Common myeloid progenitor, CD34-positive (primary cell): Measurements from ENCODE around the gene TLDC2.
"Not testable (repeated sequence)": the region's sequence is repeated elsewhere in the genome, so short reads cannot be mapped to it uniquely, and the experiment has no call there.

Source experiments
- CTCF ChIA-PET: fragments of 350-600 bp; sonication (Branson Sonifier 250); formaldehyde crosslinking; loops from one replicate; lab custom pipeline; 2021; ENCODE audit warnings: antibody characterized with exemption; lab: Charles Lee
- POLR2A ChIA-PET: fragments of 350-600 bp; sonication (Branson Sonifier 250); formaldehyde crosslinking; loops from one replicate; lab custom pipeline; 2021; ENCODE audit warnings: antibody characterized with exemption; lab: Charles Lee
- DNase-seq, 3 donors: peaks; one replicate each; pipeline versions ENCODE4 v3.0.0 to v3.0.0-alpha.2; 2013
- H3K27ac ChIP-seq, 2 experiments: 1 replicate in 1 of 2; 2 replicates in 1 of 2; pipeline ENCODE4 v1.7.0; 2013; ENCODE audit warnings: inconsistent platforms in 2 of 2, low read length in 2 of 2, mild to moderate bottlenecking in 2 of 2, low read depth in 1 of 2, moderate library complexity in 1 of 2; ENCODE audit not compliant: severe bottlenecking in 2 of 2, insufficient read depth in 1 of 2, poor library complexity in 1 of 2
- H3K27me3 ChIP-seq, 5 experiments: replicated peaks in 2 of 5; 1 replicate in 3 of 5; 2 replicates in 2 of 5; pipeline versions ENCODE4 v1.6.1 to v1.7.0; 2013; ENCODE audit warnings: low read length in 4 of 5, mild to moderate bottlenecking in 2 of 5, moderate library complexity in 2 of 5, inconsistent platforms in 1 of 5; ENCODE audit not compliant: insufficient read depth in 5 of 5, control insufficient read depth in 4 of 5
- H3K36me3 ChIP-seq, 4 experiments: 1 replicate in 2 of 4; 2 replicates in 2 of 4; pipeline versions ENCODE4 v1.6.1 to v1.7.0; 2013; ENCODE audit warnings: low read length in 3 of 4, control low read depth in 1 of 4, mild to moderate bottlenecking in 1 of 4; ENCODE audit not compliant: control insufficient read depth in 4 of 4, insufficient read depth in 4 of 4
- H3K4me1 ChIP-seq, 4 experiments: 1 replicate in 3 of 4; 2 replicates in 1 of 4; pipeline versions ENCODE4 v1.6.1 to v1.7.1; 2013; ENCODE audit warnings: low read length in 3 of 4, mild to moderate bottlenecking in 3 of 4, control low read depth in 1 of 4, inconsistent platforms in 1 of 4, moderate library complexity in 1 of 4; ENCODE audit not compliant: control insufficient read depth in 4 of 4, insufficient read depth in 4 of 4; ENCODE audit errors: control extremely low read depth in 1 of 4
- H3K4me3 ChIP-seq, 7 experiments: 1 replicate in 4 of 7; 2 replicates in 3 of 7; pipeline versions ENCODE4 v1.5.1 to v1.7.0; 2013; ENCODE audit warnings: mild to moderate bottlenecking in 7 of 7, low read length in 6 of 7, moderate library complexity in 6 of 7, inconsistent platforms in 2 of 7, low read depth in 2 of 7, control low read depth in 1 of 7; ENCODE audit not compliant: insufficient read depth in 4 of 7, control insufficient read depth in 1 of 7; ENCODE audit errors: extremely low read depth in 1 of 7
- H3K9me3 ChIP-seq, 5 experiments: 1 replicate in 4 of 5; 2 replicates in 1 of 5; pipeline versions ENCODE4 v1.6.1 to v1.7.1; 2013; ENCODE audit warnings: low read length in 4 of 5, mild to moderate bottlenecking in 2 of 5, inconsistent platforms in 1 of 5, low read depth in 1 of 5, moderate library complexity in 1 of 5; ENCODE audit not compliant: control insufficient read depth in 4 of 5, insufficient read depth in 2 of 5; ENCODE audit errors: control extremely low read depth in 1 of 5
- WGBS: methylation state at CpG from one replicate; pipeline ENCODE4 v1.1.5; 2013; ENCODE audit not compliant: insufficient coverage; 5-methylcytosine and 5-hydroxymethylcytosine counted together

Gene TLDC2

GRCh38 chr20:36866681-36867495 lies 9.1 kb upstream of the TLDC2 start:
- no peak overlapping the region for H3K4me3 ChIP-seq
- no peaks in the 10 kb centered on the region for H3K9me3 ChIP-seq
- H3K27ac ChIP-seq, result no peak overlapping the region
- WGBS, result 100% methylated on average over 1 of the region's 8 CpGs
- peaks cover 0 to 5% (median 0%) of the 10 kb centered on the region in 5 experiments for H3K27me3 ChIP-seq
- H3K36me3 ChIP-seq, result no peaks in the 10 kb centered on the region
- POLR2A ChIA-PET, result no interaction called here
- peaks cover 0 to 19% (median 15%) of the 10 kb centered on the region in 4 experiments for H3K4me1 ChIP-seq
- CTCF ChIA-PET, result interaction anchor here (0.9 to 1.8 kb wide), 10 partner anchors 10 to 257 kb away, joined by 3 to 7 read pairs (median 4); no protein-coding TSS in a partner anchor
- no peak for DNase-seq

GRCh38 chr20:36871640-36872570 lies 4.0 kb upstream of the TLDC2 start:
- CTCF ChIA-PET, result interaction anchor here (1.1 to 3.0 kb wide), 8 partner anchors 9 to 76 kb away, joined by 3 to 17 read pairs (median 5); a partner anchor contains a TSS
- POLR2A ChIA-PET, result interaction anchor here (0.6 kb wide), 1 partner anchor 33 kb away, joined by 3 read pairs; no protein-coding TSS in a partner anchor
- DNase-seq, result no peak

GRCh38 chr20:36872852-36873251 lies 3.1 kb upstream of the TLDC2 start:
- ChIA-PET POLR2A (no interaction called here), CTCF (interaction anchor here (1.3 to 3.0 kb wide), 6 partner anchors 10 to 32 kb away, joined by 3 to 17 read pairs (median 6); a partner anchor contains a TSS)
- WGBS, result 95% methylated on average over 4 of the region's 5 CpGs

More at GRCh38 chr20:36871640-36872570, 4.0 kb upstream of the TLDC2 start:
- Histone ChIP-seq H3K4me1 (peaks cover 0 to 28% (median 2%) of the 10 kb centered on the region in 4 experiments), H3K27me3 (no peaks in the 10 kb centered on the region), H3K27ac (no peak overlapping the region), H3K4me3 (no peak overlapping the region), H3K9me3 (no peaks in the 10 kb centered on the region), H3K36me3 (no peaks in the 10 kb centered on the region)
- WGBS, result 73% methylated on average over 14 of the region's 16 CpGs

GRCh38 chr20:36873498-36874189 lies 2.3 kb upstream of the TLDC2 start:
- CTCF ChIA-PET, result interaction anchor here (0.8 to 3.0 kb wide), 5 partner anchors 10 to 38 kb away, joined by 3 to 17 read pairs (median 6); no protein-coding TSS in a partner anchor

More at GRCh38 chr20:36872852-36873251, 3.1 kb upstream of the TLDC2 start:
- H3K36me3 ChIP-seq, result no peaks in the 10 kb centered on the region
- H3K4me1 ChIP-seq, result peaks cover 0 to 34% (median 2%) of the 10 kb centered on the region in 4 experiments
- H3K27ac ChIP-seq, result no peak overlapping the region
- no peaks in the 10 kb centered on the region for H3K27me3 ChIP-seq
- DNase-seq, result peak in 1 of 3 donors; percentile 29
- H3K9me3 ChIP-seq, result no peaks in the 10 kb centered on the region
- H3K4me3 ChIP-seq, result no peak overlapping the region

GRCh38 chr20:36875093-36875492 lies 845 bp upstream of the TLDC2 start:
- CTCF ChIA-PET, result interaction anchor here (2.4 kb wide), 1 partner anchor 11 kb away, joined by 6 read pairs; no protein-coding TSS in a partner anchor
- H3K36me3 ChIP-seq, H3K9me3 ChIP-seq, DNase-seq, H3K27ac ChIP-seq, H3K27me3 ChIP-seq, H3K4me3 ChIP-seq, POLR2A ChIA-PET: not testable (repeated sequence)
- peaks cover 0 to 35% (median 2%) of the 10 kb centered on the region in 4 experiments for H3K4me1 ChIP-seq
- 88% methylated on average over 1 of the region's 5 CpGs for WGBS

More at GRCh38 chr20:36873498-36874189, 2.3 kb upstream of the TLDC2 start:
- H3K4me3 ChIP-seq, result no peak overlapping the region
- no peaks in the 10 kb centered on the region for H3K9me3 ChIP-seq
- WGBS, result 79% methylated on average over 11 of the region's 13 CpGs
- H3K36me3 ChIP-seq, result no peaks in the 10 kb centered on the region
- no peaks in the 10 kb centered on the region for H3K27me3 ChIP-seq
- no peak for DNase-seq
- no peak overlapping the region for H3K27ac ChIP-seq
- POLR2A ChIA-PET, result no interaction called here
- peaks cover 0 to 35% (median 2%) of the 10 kb centered on the region in 4 experiments for H3K4me1 ChIP-seq

GRCh38 chr20:36876473-36876833 lies 515 bp downstream of the TLDC2 start:
- H3K27me3 ChIP-seq, result no peaks in the 10 kb centered on the region
- no peak overlapping the region for H3K4me3 ChIP-seq
- 90% methylated on average over 2 of the region's 3 CpGs for WGBS
- no peaks in the 10 kb centered on the region for H3K9me3 ChIP-seq
- CTCF ChIA-PET, result no interaction called here
- no peaks in the 10 kb centered on the region for H3K36me3 ChIP-seq
- H3K27ac ChIP-seq, result no peak overlapping the region
- H3K4me1 ChIP-seq, result peaks cover 0 to 35% (median 2%) of the 10 kb centered on the region in 4 experiments
- POLR2A ChIA-PET, result interaction anchor here (0.5 kb wide), 1 partner anchor 75 kb away, joined by 3 read pairs; no protein-coding TSS in a partner anchor
- DNase-seq, result no peak
